ENCODE results near the gene AMY1B.
"Not testable (repeated sequence)": the region's sequence is repeated elsewhere in the genome, so short reads cannot be mapped to it uniquely, and the experiment has no call there.

- TF ChIP-seq CTCF (conservative IDR thresholded peaks at IDR 0.05); ZFX (IDR thresholded peaks at IDR 0.05): not testable (repeated sequence)
Measured at GRCh38 chr1:103700669-103701068, 4.7 kb upstream of the AMY1B start.

Data from C4-2B (cell line).